SU-DHL-6 (cell line): ENCODE data around the gene GRK2.

Experiments used
- CTCF ChIP-seq: fragments of 200-600 bp; sonication (generic); IDR thresholded peaks from one replicate; pipeline ENCODE4 v1.5.1; 2017; ENCODE audit warnings: antibody characterized with exemption, mild to moderate bottlenecking, low read length, moderate library complexity; ENCODE audit not compliant: insufficient read depth, poor library complexity, severe bottlenecking
- EZH2phosphoT487 ChIP-seq: fragments of 200-600 bp; sonication (generic), shearing (Covaris generic); conservative IDR thresholded peaks from 2 replicates; pipeline ENCODE4 v1.6.1; 2018; ENCODE audit warnings: mild to moderate bottlenecking, antibody characterized with exemption, low read length, moderate library complexity, mixed read lengths

GRCh38 chr11:67302571-67303131 lies 36.4 kb downstream of the GRK2 start:
- TF ChIP-seq CTCF (no peak), EZH2phosphoT487 (no peak)
